Measurements from ENCODE around the gene ANAPC2.

DNA sequence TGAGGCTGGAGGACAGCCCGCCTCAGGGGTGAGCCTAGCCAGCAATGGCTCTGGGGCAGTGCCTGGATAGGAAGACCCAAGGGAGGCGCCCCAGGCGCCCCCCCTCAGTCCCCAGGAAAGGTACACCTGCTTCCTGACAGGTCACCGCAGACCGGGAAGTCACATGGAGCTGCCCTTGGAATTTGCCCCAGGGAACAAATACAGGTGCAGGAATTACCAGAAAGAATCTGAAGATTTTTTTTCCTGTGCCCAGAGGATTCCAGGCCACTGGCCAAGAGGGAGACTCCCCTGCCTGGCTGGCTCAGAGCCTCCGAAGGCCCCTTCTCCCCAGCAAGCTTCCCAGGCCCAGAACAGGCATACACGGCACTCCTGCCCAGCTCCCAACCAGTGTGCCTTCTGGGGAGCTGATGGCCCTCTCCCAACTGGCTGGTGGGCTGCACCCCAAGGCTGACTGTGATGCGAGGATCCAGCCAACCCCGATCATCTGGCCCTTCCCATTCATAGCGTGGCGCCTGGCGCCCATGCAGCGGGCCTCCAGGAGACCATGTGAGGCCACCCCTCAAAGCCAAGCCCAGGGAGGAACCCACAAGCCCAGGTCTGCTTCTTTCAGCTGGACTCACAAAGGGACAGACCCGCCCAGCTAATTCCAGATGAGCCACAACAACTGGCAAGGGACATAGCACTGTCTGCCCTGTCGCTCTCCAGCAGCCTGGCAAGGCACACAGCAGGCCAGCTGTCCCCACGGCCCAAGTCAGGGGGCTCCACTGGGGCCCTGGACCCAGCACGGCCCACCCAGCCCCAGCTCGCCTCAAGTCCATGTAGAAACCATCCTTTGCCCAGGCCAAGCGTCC lies 9.9 kb upstream of the ANAPC2 start:
- TF ChIP-seq, protein P1, sequence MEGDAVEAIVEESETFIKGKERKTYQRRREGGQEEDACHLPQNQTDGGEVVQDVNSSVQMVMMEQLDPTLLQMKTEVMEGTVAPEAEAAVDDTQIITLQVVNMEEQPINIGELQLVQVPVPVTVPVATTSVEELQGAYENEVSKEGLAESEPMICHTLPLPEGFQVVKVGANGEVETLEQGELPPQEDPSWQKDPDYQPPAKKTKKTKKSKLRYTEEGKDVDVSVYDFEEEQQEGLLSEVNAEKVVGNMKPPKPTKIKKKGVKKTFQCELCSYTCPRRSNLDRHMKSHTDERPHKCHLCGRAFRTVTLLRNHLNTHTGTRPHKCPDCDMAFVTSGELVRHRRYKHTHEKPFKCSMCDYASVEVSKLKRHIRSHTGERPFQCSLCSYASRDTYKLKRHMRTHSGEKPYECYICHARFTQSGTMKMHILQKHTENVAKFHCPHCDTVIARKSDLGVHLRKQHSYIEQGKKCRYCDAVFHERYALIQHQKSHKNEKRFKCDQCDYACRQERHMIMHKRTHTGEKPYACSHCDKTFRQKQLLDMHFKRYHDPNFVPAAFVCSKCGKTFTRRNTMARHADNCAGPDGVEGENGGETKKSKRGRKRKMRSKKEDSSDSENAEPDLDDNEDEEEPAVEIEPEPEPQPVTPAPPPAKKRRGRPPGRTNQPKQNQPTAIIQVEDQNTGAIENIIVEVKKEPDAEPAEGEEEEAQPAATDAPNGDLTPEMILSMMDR (IDR thresholded peaks at IDR 0.05), result no peak
- TF ChIP-seq POLR2A (IDR thresholded peaks at IDR 0.05), result no peak

Data from prostate gland (tissue), 2 donors.